Esophagus squamous epithelium (tissue), 5 donors: ENCODE data around the gene LAGE3. TPM values are rescaled to one million over a fixed set of nuclear protein-coding genes. Genes with fewer than 3 reads are reported as not detected.

ENCODE experiments used
- DNase-seq: peaks from one replicate; lab custom pipeline; 2025; lab: John Stamatoyannopoulos, UW
- H3K27ac ChIP-seq, 4 donors: fragments of 200-600 bp; sonication (generic); one replicate each; pipeline ENCODE4 v1.5.1; 2016 to 2019; ENCODE audit warnings: mild to moderate bottlenecking in 1 of 4
- H3K27me3 ChIP-seq, 4 donors: fragments of 200-600 bp; sonication (generic); 1 replicate in 3 of 4; 2 replicates in 1 of 4; pipeline versions ENCODE4 v1.5.1 to v1.6.0; 2017 to 2021; ENCODE audit warnings: antibody characterized with exemption in 1 of 4
- H3K36me3 ChIP-seq, 3 donors: fragments of 200-600 bp; sonication (generic); one replicate each; pipeline ENCODE4 v1.5.1; 2016 to 2019
- H3K4me1 ChIP-seq, 3 donors: fragments of 200-600 bp; sonication (generic); one replicate each; pipeline ENCODE4 v1.5.1; 2017 to 2019
- H3K4me3 ChIP-seq, 4 donors: fragments of 200-600 bp; sonication (generic); 1 replicate in 3 of 4; 2 replicates in 1 of 4; pipeline ENCODE4 v1.5.1; 2016 to 2019; ENCODE audit warnings: mild to moderate bottlenecking in 2 of 4, moderate library complexity in 1 of 4
- H3K9me3 ChIP-seq, 3 donors: fragments of 200-600 bp; sonication (generic); one replicate each; pipeline ENCODE4 v1.5.1; 2016 to 2019
- POLR2A ChIP-seq, 4 donors: fragments of 450-650 bp; IDR thresholded peaks; one replicate each; pipeline ENCODE4 v1.6.1; 2017; ENCODE audit warnings: antibody characterized with exemption in 4 of 4, mild to moderate bottlenecking in 4 of 4, moderate library complexity in 3 of 4
- WGBS, 2 donors: methylation state at CpG; one replicate each; pipeline ENCODE4 v1.1.5; 2018; 5-methylcytosine and 5-hydroxymethylcytosine counted together
- intact Hi-C: fragments of 100-400 bp; cut with DNase I; formaldehyde crosslinking; loops from one replicate; pipeline ENCODE4 v1.15.0; 2022
- total RNA-seq, 4 donors: library from RNA; depleted of rRNA; stranded (reverse); fragments of >200 nt; gene quantifications; one replicate each; pipeline ENCODE4 v1.1.0, GENCODE V29; 2016
- TF ChIP-seq, protein P1 (sequence below), 6 experiments: fragments of 450-650 bp in 4 of 6; fragments of 200-600 bp in 2 of 6; sonication (generic) in 2 of 6; IDR thresholded peaks; one replicate each; pipeline ENCODE4 v1.5.1; 2016 to 2019; ENCODE audit warnings: antibody characterized with exemption in 6 of 6, mild to moderate bottlenecking in 4 of 6, moderate library complexity in 4 of 6
- donor health status: DM: yes; HTN: yes; CAD: no.

Gene LAGE3
- total RNA-seq, 4 donors from 2014 or later: 18.2 to 44.3 (median 21.9) TPM

DNA sequence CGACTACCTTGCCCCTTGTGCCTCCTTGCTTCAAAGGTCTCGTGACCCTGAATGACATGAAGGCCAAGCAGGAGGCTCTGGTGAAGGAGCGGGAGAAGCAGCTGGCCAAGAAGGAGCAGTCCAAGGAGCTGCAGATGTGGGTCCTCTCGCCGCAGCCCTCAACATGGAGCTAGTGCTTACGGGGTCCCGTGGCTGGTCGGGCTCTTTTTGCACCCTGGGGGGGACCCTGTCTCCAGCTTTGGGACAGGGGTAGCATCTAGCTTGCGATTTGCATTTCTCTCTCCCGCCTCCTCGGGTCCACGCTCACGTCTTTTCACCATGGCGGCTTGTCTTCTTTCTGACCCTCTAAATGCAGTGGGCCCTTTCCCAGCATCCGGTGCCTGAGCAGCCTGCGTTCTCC lies 33.3 kb downstream of the LAGE3 start:
- no peaks in the 10 kb centered on the region for H3K27me3 ChIP-seq
- peaks cover 0 to 35% (median 12%) of the 10 kb centered on the region in 3 donors for H3K4me1 ChIP-seq
- TF ChIP-seq, protein P1, sequence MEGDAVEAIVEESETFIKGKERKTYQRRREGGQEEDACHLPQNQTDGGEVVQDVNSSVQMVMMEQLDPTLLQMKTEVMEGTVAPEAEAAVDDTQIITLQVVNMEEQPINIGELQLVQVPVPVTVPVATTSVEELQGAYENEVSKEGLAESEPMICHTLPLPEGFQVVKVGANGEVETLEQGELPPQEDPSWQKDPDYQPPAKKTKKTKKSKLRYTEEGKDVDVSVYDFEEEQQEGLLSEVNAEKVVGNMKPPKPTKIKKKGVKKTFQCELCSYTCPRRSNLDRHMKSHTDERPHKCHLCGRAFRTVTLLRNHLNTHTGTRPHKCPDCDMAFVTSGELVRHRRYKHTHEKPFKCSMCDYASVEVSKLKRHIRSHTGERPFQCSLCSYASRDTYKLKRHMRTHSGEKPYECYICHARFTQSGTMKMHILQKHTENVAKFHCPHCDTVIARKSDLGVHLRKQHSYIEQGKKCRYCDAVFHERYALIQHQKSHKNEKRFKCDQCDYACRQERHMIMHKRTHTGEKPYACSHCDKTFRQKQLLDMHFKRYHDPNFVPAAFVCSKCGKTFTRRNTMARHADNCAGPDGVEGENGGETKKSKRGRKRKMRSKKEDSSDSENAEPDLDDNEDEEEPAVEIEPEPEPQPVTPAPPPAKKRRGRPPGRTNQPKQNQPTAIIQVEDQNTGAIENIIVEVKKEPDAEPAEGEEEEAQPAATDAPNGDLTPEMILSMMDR (IDR thresholded peaks at IDR 0.05): no peak
- TF ChIP-seq POLR2A (IDR thresholded peaks at IDR 0.05): no peak
- peaks cover 0 to 63% (median 5%) of the 10 kb centered on the region in 3 donors for H3K36me3 ChIP-seq
- intact Hi-C loops: no loop called here
- WGBS, 2 donors: 91 to 100% methylated on average over 1 to 14 of the region's 16 CpGs
- no peaks in the 10 kb centered on the region for H3K9me3 ChIP-seq
- H3K27ac ChIP-seq: no peak overlapping the region
- no peak for DNase-seq
- no peak overlapping the region for H3K4me3 ChIP-seq

GRCh38 chrX:154444755-154445246 lies 34.3 kb downstream of the LAGE3 start:
- Histone ChIP-seq H3K27ac (peak overlapping the region; percentile 74 to 87 (median 82)), H3K9me3 (no peaks in the 10 kb centered on the region), H3K36me3 (peaks cover 0 to 63% (median 5%) of the 10 kb centered on the region in 3 donors), H3K4me3 (peak overlapping the region; percentile 45 to 75 (median 55)), H3K4me1 (peaks cover 0 to 35% (median 12%) of the 10 kb centered on the region in 3 donors), H3K27me3 (no peaks in the 10 kb centered on the region)
- intact Hi-C loops: no loop called here
- DNase-seq: no peak
- TF ChIP-seq, protein P1 (IDR thresholded peaks at IDR 0.05): no peak
- TF ChIP-seq POLR2A (IDR thresholded peaks at IDR 0.05): no peak
- 20 to 79% methylated on average over 1 to 2 of the region's 13 CpGs for WGBS, 2 donors

- Histone ChIP-seq H3K36me3 (peaks cover 0 to 63% (median 5%) of the 10 kb centered on the region in 3 donors), H3K9me3 (no peaks in the 10 kb centered on the region), H3K27me3 (no peaks in the 10 kb centered on the region), H3K4me1 (peaks cover 0 to 36% (median 12%) of the 10 kb centered on the region in 3 donors), H3K27ac (peak within 1 kb of the TSS; percentile 76 to 87 (median 87)), H3K4me3 (peak within 1 kb of the TSS; percentile 45 to 75 (median 55))
- peak in 1 of 4 donors; percentile 26 for TF ChIP-seq POLR2A (IDR thresholded peaks at IDR 0.05)
- TF ChIP-seq, protein P1 (IDR thresholded peaks at IDR 0.05): peak in 2 of 6 experiments; percentile 9 to 26
- intact Hi-C loops: no loop called here
- 0% methylated on average over 2 of the region's 94 CpGs; no CpG with 5 or more reads in 1 of the 2 donors for WGBS, 2 donors
- DNase-seq: no peak
Observed at GRCh38 chrX:154443992-154444754, 34.9 kb downstream of the LAGE3 start, which contains the start of gene FAM50A. Gene FAM50A, plus strand, starts transcription at chrX:154444141. Its CDS starts 95 bp downstream, at chrX:154444236.

- H3K4me3 ChIP-seq: peak overlapping the region in 3 of 4 donors; percentile 51 to 75 (median 59)
- H3K27ac ChIP-seq: peak overlapping the region; percentile 76 to 87 (median 87)
- DNase-seq: no peak
- peaks cover 3 to 43% (median 13%) of the 10 kb centered on the region in 3 donors for H3K4me1 ChIP-seq
- peaks cover 0 to 63% (median 5%) of the 10 kb centered on the region in 3 donors for H3K36me3 ChIP-seq
- H3K27me3 ChIP-seq: no peaks in the 10 kb centered on the region
- WGBS, 2 donors: 27 to 31% methylated on average over 3 to 9 of the region's 10 CpGs
- H3K9me3 ChIP-seq: no peaks in the 10 kb centered on the region
- TF ChIP-seq, protein P1 (IDR thresholded peaks at IDR 0.05): no peak
- no peak for TF ChIP-seq POLR2A (IDR thresholded peaks at IDR 0.05)
- intact Hi-C loops: no loop called here
Observed at GRCh38 chrX:154443479-154443910, 35.6 kb downstream of the LAGE3 start.
